Activated CD4-positive, alpha-beta T cell treated with anti-CD3 and anti-CD28 coated beads, Interleukin-2, amount 50 U/mL, for 48 hours (primary cell): ENCODE data around the gene MRPL36.
A peak's percentile ranks its signal among the peaks of the same experiment; 100 is the strongest.
"Not testable (repeated sequence)": the region's sequence is repeated elsewhere in the genome, so short reads cannot be mapped to it uniquely, and the experiment has no call there.

Experiments used
- DNase-seq, 2 experiments: peaks; one replicate each; pipeline ENCODE4 v3.0.0-alpha.2; 2020

MRPL36 gene

GRCh38 chr5:1799602-1800471 is at the start of gene MRPL36:
TSS of gene MRPL36 (minus strand) at chr5:1799837. CDS start at chr5:1798935, 902 bp downstream.
- DNase-seq = peak; percentile 93

- no peak for DNase-seq
These were observed 48.0 kb upstream of the MRPL36 start for GRCh38 chr5:1847611-1848010.

GRCh38 chr5:1847056-1847455 is 47.4 kb upstream of the MRPL36 start:
- DNase-seq = no peak

- no peak for DNase-seq
These were observed 46.9 kb upstream of the MRPL36 start for GRCh38 chr5:1846583-1846982.

- DNase-seq = no peak
These were observed 46.1 kb upstream of the MRPL36 start for GRCh38 chr5:1845696-1846095.

GRCh38 chr5:1844708-1845436 is 45.2 kb upstream of the MRPL36 start:
- DNase-seq = no peak

- not testable (repeated sequence) for DNase-seq
These were observed 44.1 kb upstream of the MRPL36 start for GRCh38 chr5:1843761-1844160.

GRCh38 chr5:1842004-1842819 is 42.6 kb upstream of the MRPL36 start:
- DNase-seq = no peak

GRCh38 chr5:1840741-1841521 is 41.3 kb upstream of the MRPL36 start:
- DNase-seq = no peak

GRCh38 chr5:1840071-1840547 is 40.5 kb upstream of the MRPL36 start:
- no peak for DNase-seq

- no peak for DNase-seq
These were observed 38.4 kb upstream of the MRPL36 start for GRCh38 chr5:1838013-1838412.

GRCh38 chr5:1836891-1837880 is 37.5 kb upstream of the MRPL36 start:
- DNase-seq = no peak

- no peak for DNase-seq
These were observed 36.7 kb upstream of the MRPL36 start for GRCh38 chr5:1836176-1836890.

- no peak for DNase-seq
These were observed 35.8 kb upstream of the MRPL36 start for GRCh38 chr5:1835431-1835830.

- DNase-seq = no peak
These were observed 35.2 kb upstream of the MRPL36 start for GRCh38 chr5:1834721-1835429.

GRCh38 chr5:1834022-1834551 is 34.5 kb upstream of the MRPL36 start:
- no peak for DNase-seq

GRCh38 chr5:1833264-1834021 is 33.8 kb upstream of the MRPL36 start:
- DNase-seq = no peak

GRCh38 chr5:1832511-1833250 is 33.0 kb upstream of the MRPL36 start:
- no peak for DNase-seq
